HEK293 (cell line): ENCODE results near the gene NUCB1.

Experiments
- CTCF ChIA-PET: fragments of 350-600 bp; formaldehyde crosslinking; extraction: SDS; loops from one replicate; lab custom pipeline; 2021; ENCODE audit warnings: antibody characterized with exemption; lab: Yijun Ruan, JAX
- POLR2A ChIA-PET: fragments of 300-600 bp; formaldehyde crosslinking; extraction: SDS; loops from one replicate; lab custom pipeline; 2020; ENCODE audit warnings: antibody characterized with exemption, inconsistent platforms; lab: Yijun Ruan, JAX
- H3K27ac ChIP-seq: fragments of 200-500 bp; sonication (Bioruptor generic); 2 replicates; pipeline ENCODE4 v1.5.1; 2014; ENCODE audit warnings: low read depth, low read length, control low read depth, inconsistent platforms; ENCODE audit errors: extremely low read depth
- H3K36me3 ChIP-seq, 2 experiments: fragments of 200-500 bp in 1 of 2; sonication (Bioruptor generic) in 1 of 2; 1 replicate in 1 of 2; 2 replicates in 1 of 2; pipeline ENCODE4 v1.5.1; 2014 to 2017; ENCODE audit warnings: inconsistent platforms in 2 of 2, low read length in 2 of 2; ENCODE audit not compliant: control insufficient read depth in 2 of 2, insufficient read depth in 1 of 2
- H3K4me1 ChIP-seq: fragments of 200-500 bp; sonication (Bioruptor generic); 2 replicates; pipeline ENCODE4 v1.5.1; 2014; ENCODE audit warnings: mild to moderate bottlenecking, low read length, inconsistent platforms; ENCODE audit not compliant: control insufficient read depth, insufficient read depth
- H3K4me3 ChIP-seq: 2 replicates; pipeline ENCODE4 v1.5.1; 2011; ENCODE audit warnings: low read depth, mild to moderate bottlenecking, control low read depth, low read length, moderate library complexity
- H3K9me3 ChIP-seq: fragments of 200-500 bp; sonication (Bioruptor generic); 2 replicates; pipeline ENCODE4 v1.5.1; 2014; ENCODE audit warnings: low read depth, low read length, inconsistent platforms; ENCODE audit not compliant: control insufficient read depth, insufficient read depth
- EGR2 ChIP-seq: fragments of 450-650 bp; formaldehyde crosslinking; IDR thresholded peaks from 2 replicates; pipeline ENCODE4 v1.5.1; 2016; ENCODE audit warnings: low read depth, missing biosample characterization, missing genetic modification characterization
- FEZF1 ChIP-seq: fragments of 450-650 bp; formaldehyde crosslinking; IDR thresholded peaks from 2 replicates; pipeline ENCODE4 v1.5.1; 2016; ENCODE audit warnings: missing biosample characterization, missing genetic modification characterization
- GFI1B ChIP-seq: fragments of 450-650 bp; formaldehyde crosslinking; IDR thresholded peaks from 2 replicates; pipeline ENCODE4 v1.5.1; 2016; ENCODE audit warnings: missing biosample characterization, missing genetic modification characterization
- GLIS1 ChIP-seq: fragments of 450-650 bp; formaldehyde crosslinking; IDR thresholded peaks from 2 replicates; pipeline ENCODE4 v1.5.1; 2016; ENCODE audit warnings: missing biosample characterization, missing genetic modification characterization
- GLIS2 ChIP-seq: fragments of 450-650 bp; formaldehyde crosslinking; IDR thresholded peaks from 2 replicates; pipeline ENCODE4 v1.5.1; 2016; ENCODE audit warnings: missing biosample characterization, missing genetic modification characterization
- KLF1 ChIP-seq: fragments of 450-650 bp; formaldehyde crosslinking; IDR thresholded peaks from 2 replicates; pipeline ENCODE4 v1.5.1; 2016; ENCODE audit warnings: missing biosample characterization, missing genetic modification characterization
- KLF10 ChIP-seq: fragments of 450-650 bp; IDR thresholded peaks from 2 replicates; pipeline ENCODE4 v1.5.1; 2018; ENCODE audit warnings: missing biosample characterization, mild to moderate bottlenecking, missing genetic modification characterization
- KLF16 ChIP-seq: fragments of 450-650 bp; formaldehyde crosslinking; IDR thresholded peaks from 2 replicates; pipeline ENCODE4 v1.5.1; 2017; ENCODE audit warnings: missing biosample characterization, missing genetic modification characterization
- KLF9 ChIP-seq: fragments of 450-650 bp; formaldehyde crosslinking; IDR thresholded peaks from 2 replicates; pipeline ENCODE4 v1.5.1; 2016; ENCODE audit warnings: missing biosample characterization, missing genetic modification characterization, low read depth
- MZF1 ChIP-seq: fragments of 450-650 bp; formaldehyde crosslinking; IDR thresholded peaks from 2 replicates; pipeline ENCODE4 v1.5.1; 2017; ENCODE audit warnings: missing biosample characterization, missing genetic modification characterization, borderline replicate concordance
- SALL2 ChIP-seq: fragments of 450-650 bp; formaldehyde crosslinking; IDR thresholded peaks from 2 replicates; pipeline ENCODE4 v1.5.0; 2017; ENCODE audit warnings: missing biosample characterization, mild to moderate bottlenecking, missing genetic modification characterization, borderline replicate concordance
- SP2 ChIP-seq: fragments of 450-650 bp; formaldehyde crosslinking; IDR thresholded peaks from 2 replicates; pipeline ENCODE4 v1.5.1; 2016; ENCODE audit warnings: missing biosample characterization, missing genetic modification characterization
- SP3 ChIP-seq: fragments of 450-650 bp; formaldehyde crosslinking; IDR thresholded peaks from 2 replicates; pipeline ENCODE4 v1.5.1; 2016; ENCODE audit warnings: missing biosample characterization, missing genetic modification characterization
- SP7 ChIP-seq: fragments of 450-650 bp; formaldehyde crosslinking; IDR thresholded peaks from 2 replicates; pipeline ENCODE4 v1.5.1; 2016; ENCODE audit warnings: missing biosample characterization, missing genetic modification characterization
- TRIM28 ChIP-seq: IDR thresholded peaks from 2 replicates; pipeline ENCODE4 v1.6.1; 2011; ENCODE audit warnings: low read length, control low read depth, borderline replicate concordance
- ZBTB17 ChIP-seq: fragments of 450-650 bp; formaldehyde crosslinking; IDR thresholded peaks from 2 replicates; pipeline ENCODE4 v1.5.1; 2016; ENCODE audit warnings: missing biosample characterization, missing genetic modification characterization
- ZBTB48 ChIP-seq: fragments of 450-650 bp; formaldehyde crosslinking; IDR thresholded peaks from 2 replicates; pipeline ENCODE4 v1.5.1; 2016; ENCODE audit warnings: missing biosample characterization, missing genetic modification characterization
- ZEB2 ChIP-seq: fragments of 450-650 bp; formaldehyde crosslinking; IDR thresholded peaks from 2 replicates; pipeline ENCODE4 v1.5.1; 2016; ENCODE audit warnings: missing biosample characterization, missing genetic modification characterization
- ZFHX2 ChIP-seq: fragments of 450-650 bp; formaldehyde crosslinking; conservative IDR thresholded peaks from 2 replicates; pipeline ENCODE4 v1.5.1; 2016; ENCODE audit warnings: missing biosample characterization, missing genetic modification characterization
- ZNF133 ChIP-seq: fragments of 450-650 bp; formaldehyde crosslinking; IDR thresholded peaks from 2 replicates; pipeline ENCODE4 v1.5.1; 2016; ENCODE audit warnings: missing biosample characterization, missing genetic modification characterization
- ZNF211 ChIP-seq: fragments of 450-650 bp; formaldehyde crosslinking; IDR thresholded peaks from 2 replicates; pipeline ENCODE4 v1.5.1; 2016; ENCODE audit warnings: low read depth, missing biosample characterization, missing genetic modification characterization
- ZNF341 ChIP-seq: fragments of 450-650 bp; formaldehyde crosslinking; IDR thresholded peaks from 2 replicates; pipeline ENCODE4; 2016; ENCODE audit warnings: low read depth, missing biosample characterization, missing genetic modification characterization
- ZNF366 ChIP-seq: fragments of 450-650 bp; formaldehyde crosslinking; conservative IDR thresholded peaks from 2 replicates; pipeline ENCODE4 v1.5.1; 2016; ENCODE audit warnings: missing biosample characterization, missing genetic modification characterization
- ZNF391 ChIP-seq: fragments of 450-650 bp; formaldehyde crosslinking; IDR thresholded peaks from 2 replicates; pipeline ENCODE4 v1.5.1; 2016; ENCODE audit warnings: low read depth, missing biosample characterization, missing genetic modification characterization, borderline replicate concordance
- ZNF530 ChIP-seq: fragments of 450-650 bp; formaldehyde crosslinking; IDR thresholded peaks from 2 replicates; pipeline ENCODE4 v1.5.1; 2016; ENCODE audit warnings: low read depth, missing biosample characterization, missing genetic modification characterization
- ZNF561 ChIP-seq: fragments of 450-650 bp; IDR thresholded peaks from 2 replicates; pipeline ENCODE4 v1.5.1; 2018; ENCODE audit warnings: missing biosample characterization, missing genetic modification characterization, borderline replicate concordance
- ZNF621 ChIP-seq: fragments of 450-650 bp; formaldehyde crosslinking; IDR thresholded peaks from 2 replicates; pipeline ENCODE4 v1.5.1; 2017; ENCODE audit warnings: missing biosample characterization, missing genetic modification characterization
- ZNF626 ChIP-seq: fragments of 450-650 bp; sonication (Bioruptor Pico); formaldehyde crosslinking; IDR thresholded peaks from 2 replicates; pipeline ENCODE4 v1.5.1; 2018; ENCODE audit warnings: missing biosample characterization, missing genetic modification characterization, inconsistent platforms
- ZNF677 ChIP-seq: fragments of 450-650 bp; IDR thresholded peaks from 2 replicates; pipeline ENCODE4 v1.5.0; 2018; ENCODE audit warnings: missing biosample characterization, mild to moderate bottlenecking, missing genetic modification characterization, moderate library complexity
- ZNF707 ChIP-seq: fragments of 450-650 bp; formaldehyde crosslinking; IDR thresholded peaks from 2 replicates; pipeline ENCODE4 v1.5.1; 2016; ENCODE audit warnings: missing biosample characterization, missing genetic modification characterization
- ZNF768 ChIP-seq: fragments of 450-650 bp; formaldehyde crosslinking; IDR thresholded peaks from 2 replicates; pipeline ENCODE4 v1.5.1; 2018; ENCODE audit warnings: missing biosample characterization, mild to moderate bottlenecking, missing genetic modification characterization
- ZSCAN30 ChIP-seq: fragments of 450-650 bp; IDR thresholded peaks from 2 replicates; pipeline ENCODE4 v1.5.1; 2018; ENCODE audit warnings: missing biosample characterization, mild to moderate bottlenecking, missing genetic modification characterization, moderate library complexity
- ZXDB ChIP-seq: fragments of 450-650 bp; formaldehyde crosslinking; IDR thresholded peaks from 2 replicates; pipeline ENCODE4 v1.5.1; 2016; ENCODE audit warnings: missing biosample characterization, missing genetic modification characterization
- TF ChIP-seq, protein P1 (sequence below): fragments of 450-650 bp; formaldehyde crosslinking; optimal IDR thresholded peaks from 2 replicates; pipeline ENCODE3; 2016; ENCODE audit warnings: missing biosample characterization, mild to moderate bottlenecking, missing genetic modification characterization
- TF ChIP-seq, protein P2 (sequence below): fragments of 450-650 bp; formaldehyde crosslinking; IDR thresholded peaks from 2 replicates; pipeline ENCODE4 v1.5.1; 2017; ENCODE audit warnings: missing biosample characterization, missing genetic modification characterization
- TF ChIP-seq, protein P3 (sequence below): fragments of 450-650 bp; formaldehyde crosslinking; IDR thresholded peaks from 2 replicates; pipeline ENCODE4 v1.5.1; 2016; ENCODE audit warnings: missing biosample characterization, missing genetic modification characterization
- TF ChIP-seq, protein P4 (sequence below): fragments of 450-650 bp; formaldehyde crosslinking; IDR thresholded peaks from 2 replicates; pipeline ENCODE4 v1.5.1; 2017; ENCODE audit warnings: missing biosample characterization, mild to moderate bottlenecking, missing genetic modification characterization, moderate library complexity

NUCB1 gene

DNA sequence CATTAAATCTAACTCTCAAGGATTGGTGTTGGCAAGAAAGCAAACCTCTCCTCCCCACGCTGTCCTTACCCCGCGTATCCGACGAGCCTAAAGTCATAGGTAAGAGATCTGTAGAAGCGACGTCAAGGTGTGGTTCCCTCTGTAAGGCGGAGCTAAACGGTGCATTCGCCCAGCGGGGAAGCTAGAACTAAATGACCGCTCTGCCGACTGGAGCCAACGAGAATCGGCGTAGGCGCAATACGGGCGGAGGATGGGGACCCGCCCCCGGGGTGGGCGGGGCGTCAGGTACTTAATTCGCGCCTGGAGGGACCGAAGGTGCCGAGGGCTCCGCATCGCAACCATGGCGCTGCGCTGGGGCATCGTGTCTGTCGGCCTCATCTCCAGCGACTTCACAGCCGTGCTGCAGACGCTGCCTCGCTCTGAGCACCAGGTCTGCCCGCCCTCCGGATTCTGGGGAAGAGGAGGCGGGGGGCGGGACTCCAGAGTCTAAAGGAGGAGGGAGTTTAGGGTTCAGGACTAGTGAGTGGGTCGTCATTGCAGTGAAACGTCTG, 33.3 kb downstream of the NUCB1 start, which contains the start of gene DHDH:
Gene DHDH, plus strand, starts transcription at position 318 of the 551 bp plus-strand sequence. Its CDS starts 23 bp downstream, at position 341.
- H3K27ac ChIP-seq = no peak within 1 kb of the TSS
- CTCF ChIA-PET = interaction anchor here (0.6 to 2.0 kb wide), 8 partner anchors 9 to 145 kb away, joined by 3 to 14 read pairs (median 6); partner anchors contain the start of gene BAX
- peak within 1 kb of the TSS; percentile 35 for H3K4me3 ChIP-seq
- H3K36me3 ChIP-seq = no peaks in the 10 kb centered on the region
- H3K9me3 ChIP-seq = no peaks in the 10 kb centered on the region
- H3K4me1 ChIP-seq = peaks cover 3% of the 10 kb centered on the region; the same call in 1 of the 2 replicates
- POLR2A ChIA-PET = interaction anchor here (0.6 to 2.0 kb wide), 16 partner anchors 7 to 213 kb away, joined by 3 to 18 read pairs (median 4); partner anchors contain the start of genes BAX, GYS1, NUCB1 and PPP1R15A
- TF ChIP-seq ZNF621 (tag by site-specific recombination) (no peak), GLIS2 (0 out of 2 replicates have a peak, but pooled peaks have one; percentile 36), ZNF530 (tag by site-specific recombination) (no peak), ZXDB (tag by site-specific recombination) (0 out of 2 replicates have a peak, but pooled peaks have one; percentile 33), SP7 (tag by site-specific recombination) (peak; percentile 47; the same call in 1 of the 2 replicates), ZNF707 (tag by site-specific recombination) (no peak), ZBTB17 (tag by site-specific recombination) (peak; percentile 84), ZNF677 (tag by site-specific recombination) (no peak), KLF16 (peak; percentile 88), GLIS1 (peak; percentile 63), ZBTB48 (tag by site-specific recombination) (peak; percentile 67; the same call in 1 of the 2 replicates), ZNF391 (no peak), GFI1B (tag by site-specific recombination) (no peak), ZNF768 (no peak), SP2 (tag by site-specific recombination) (peak; percentile 96), KLF10 (tag by site-specific recombination) (peak; percentile 50; the same call in 1 of the 2 replicates), FEZF1 (tag by site-specific recombination) (0 out of 2 replicates have a peak, but pooled peaks have one; percentile 17), TRIM28 (0 out of 2 replicates have a peak, but pooled peaks have one; percentile 18), KLF1 (tag by site-specific recombination) (peak; percentile 73), ZNF561 (tag by site-specific recombination) (no peak), ZNF341 (peak; percentile 66), SALL2 (no peak), ZNF133 (no peak), ZNF366 (tag by site-specific recombination) (0 out of 2 replicates have a peak, but pooled peaks have one; percentile 30), ZSCAN30 (tag by site-specific recombination) (peak; percentile 69; the same call in 1 of the 2 replicates), ZFHX2 (tag by site-specific recombination) (peak; percentile 91), MZF1 (tag by site-specific recombination) (no peak), ZNF626 (tag by site-specific recombination) (no peak), EGR2 (peak; percentile 82), SP3 (tag by site-specific recombination) (peak; percentile 97), KLF9 (tag by site-specific recombination) (peak; percentile 90), ZEB2 (tag by site-specific recombination) (peak; percentile 73), ZNF211 (tag by site-specific recombination) (no peak)
- TF ChIP-seq, protein P1, sequence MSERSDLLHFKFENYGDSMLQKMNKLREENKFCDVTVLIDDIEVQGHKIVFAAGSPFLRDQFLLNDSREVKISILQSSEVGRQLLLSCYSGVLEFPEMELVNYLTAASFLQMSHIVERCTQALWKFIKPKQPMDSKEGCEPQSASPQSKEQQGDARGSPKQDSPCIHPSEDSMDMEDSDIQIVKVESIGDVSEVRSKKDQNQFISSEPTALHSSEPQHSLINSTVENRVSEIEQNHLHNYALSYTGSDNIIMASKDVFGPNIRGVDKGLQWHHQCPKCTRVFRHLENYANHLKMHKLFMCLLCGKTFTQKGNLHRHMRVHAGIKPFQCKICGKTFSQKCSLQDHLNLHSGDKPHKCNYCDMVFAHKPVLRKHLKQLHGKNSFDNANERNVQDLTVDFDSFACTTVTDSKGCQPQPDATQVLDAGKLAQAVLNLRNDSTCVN (tag by site-specific recombination) = no peak
- TF ChIP-seq, protein P2, sequence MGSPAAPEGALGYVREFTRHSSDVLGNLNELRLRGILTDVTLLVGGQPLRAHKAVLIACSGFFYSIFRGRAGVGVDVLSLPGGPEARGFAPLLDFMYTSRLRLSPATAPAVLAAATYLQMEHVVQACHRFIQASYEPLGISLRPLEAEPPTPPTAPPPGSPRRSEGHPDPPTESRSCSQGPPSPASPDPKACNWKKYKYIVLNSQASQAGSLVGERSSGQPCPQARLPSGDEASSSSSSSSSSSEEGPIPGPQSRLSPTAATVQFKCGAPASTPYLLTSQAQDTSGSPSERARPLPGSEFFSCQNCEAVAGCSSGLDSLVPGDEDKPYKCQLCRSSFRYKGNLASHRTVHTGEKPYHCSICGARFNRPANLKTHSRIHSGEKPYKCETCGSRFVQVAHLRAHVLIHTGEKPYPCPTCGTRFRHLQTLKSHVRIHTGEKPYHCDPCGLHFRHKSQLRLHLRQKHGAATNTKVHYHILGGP (tag by site-specific recombination) = no peak
- TF ChIP-seq, protein P3, sequence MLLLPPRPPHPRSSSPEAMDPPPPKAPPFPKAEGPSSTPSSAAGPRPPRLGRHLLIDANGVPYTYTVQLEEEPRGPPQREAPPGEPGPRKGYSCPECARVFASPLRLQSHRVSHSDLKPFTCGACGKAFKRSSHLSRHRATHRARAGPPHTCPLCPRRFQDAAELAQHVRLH (tag by site-specific recombination) = no peak
- TF ChIP-seq, protein P4, sequence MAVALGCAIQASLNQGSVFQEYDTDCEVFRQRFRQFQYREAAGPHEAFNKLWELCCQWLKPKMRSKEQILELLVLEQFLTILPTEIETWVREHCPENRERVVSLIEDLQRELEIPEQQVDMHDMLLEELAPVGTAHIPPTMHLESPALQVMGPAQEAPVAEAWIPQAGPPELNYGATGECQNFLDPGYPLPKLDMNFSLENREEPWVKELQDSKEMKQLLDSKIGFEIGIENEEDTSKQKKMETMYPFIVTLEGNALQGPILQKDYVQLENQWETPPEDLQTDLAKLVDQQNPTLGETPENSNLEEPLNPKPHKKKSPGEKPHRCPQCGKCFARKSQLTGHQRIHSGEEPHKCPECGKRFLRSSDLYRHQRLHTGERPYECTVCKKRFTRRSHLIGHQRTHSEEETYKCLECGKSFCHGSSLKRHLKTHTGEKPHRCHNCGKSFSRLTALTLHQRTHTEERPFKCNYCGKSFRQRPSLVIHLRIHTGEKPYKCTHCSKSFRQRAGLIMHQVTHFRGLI (tag by site-specific recombination) = no peak
